ENCODE measurements around the gene TNIP2.

DNA sequence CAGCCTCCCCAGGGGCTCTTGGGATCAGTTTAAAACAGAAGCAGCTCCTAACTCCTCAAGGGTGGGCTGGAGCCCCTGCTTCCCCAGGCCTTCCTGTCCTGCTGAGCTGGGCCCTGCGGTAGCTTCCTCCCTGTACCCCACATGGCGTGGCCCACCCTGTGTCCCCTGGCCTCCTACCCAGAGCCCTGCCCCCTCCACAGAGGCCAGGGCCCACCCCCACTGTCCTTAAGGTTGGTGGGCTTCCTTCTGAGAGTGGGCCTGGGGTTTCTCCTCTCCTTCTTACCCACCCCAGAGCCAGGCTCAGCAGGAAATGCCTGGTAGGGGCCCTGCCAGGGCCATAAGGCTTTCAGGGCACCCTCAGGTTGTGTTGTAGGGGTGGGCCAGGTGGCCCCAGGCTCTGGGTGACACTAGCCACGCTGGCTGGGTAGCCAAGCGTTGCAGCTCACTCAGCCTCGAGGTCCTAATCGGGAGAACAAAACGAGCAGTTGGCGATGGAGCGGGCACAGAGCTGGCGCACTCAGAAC, 48.4 kb upstream of the TNIP2 start:
- TF ChIP-seq, protein P1, sequence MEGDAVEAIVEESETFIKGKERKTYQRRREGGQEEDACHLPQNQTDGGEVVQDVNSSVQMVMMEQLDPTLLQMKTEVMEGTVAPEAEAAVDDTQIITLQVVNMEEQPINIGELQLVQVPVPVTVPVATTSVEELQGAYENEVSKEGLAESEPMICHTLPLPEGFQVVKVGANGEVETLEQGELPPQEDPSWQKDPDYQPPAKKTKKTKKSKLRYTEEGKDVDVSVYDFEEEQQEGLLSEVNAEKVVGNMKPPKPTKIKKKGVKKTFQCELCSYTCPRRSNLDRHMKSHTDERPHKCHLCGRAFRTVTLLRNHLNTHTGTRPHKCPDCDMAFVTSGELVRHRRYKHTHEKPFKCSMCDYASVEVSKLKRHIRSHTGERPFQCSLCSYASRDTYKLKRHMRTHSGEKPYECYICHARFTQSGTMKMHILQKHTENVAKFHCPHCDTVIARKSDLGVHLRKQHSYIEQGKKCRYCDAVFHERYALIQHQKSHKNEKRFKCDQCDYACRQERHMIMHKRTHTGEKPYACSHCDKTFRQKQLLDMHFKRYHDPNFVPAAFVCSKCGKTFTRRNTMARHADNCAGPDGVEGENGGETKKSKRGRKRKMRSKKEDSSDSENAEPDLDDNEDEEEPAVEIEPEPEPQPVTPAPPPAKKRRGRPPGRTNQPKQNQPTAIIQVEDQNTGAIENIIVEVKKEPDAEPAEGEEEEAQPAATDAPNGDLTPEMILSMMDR (IDR thresholded peaks at IDR 0.05) = no peak
- no peak for TF ChIP-seq POLR2AphosphoS5 (IDR thresholded peaks at IDR 0.05)
- no peak for TF ChIP-seq EP300 (IDR thresholded peaks at IDR 0.05; ENCODE audit: low read depth)

Data from transverse colon (tissue), 4 donors.